IMR-90 (cell line): Measurements from ENCODE around the gene ITGAE. TPM values are rescaled to one million over a fixed set of nuclear protein-coding genes. Genes with fewer than 3 reads are reported as not detected.

ENCODE experiments used
- ATAC-seq: fragments of 200-7000 bp; cut with Tn5 transposase; 2 replicates; pipeline ENCODE4 v1.9.1; 2020; ENCODE audit warnings: low read depth, mild to moderate bottlenecking, moderate library complexity
- BruUV-seq: library from RNA; stranded (reverse); fragments of 400-500 nt; replicated peaks from 2 replicates; lab custom pipeline; 2021; lab: Mats Ljungman, UMichigan
- CTCF ChIA-PET: fragments of 300-600 bp; formaldehyde crosslinking; extraction: SDS; loops from one replicate; lab custom pipeline; 2021; ENCODE audit warnings: antibody characterized with exemption; lab: Yijun Ruan, JAX
- POLR2A ChIA-PET: fragments of 300-600 bp; sonication (Branson Sonifier 250); formaldehyde crosslinking; loops from one replicate; lab custom pipeline; 2022; ENCODE audit warnings: antibody characterized with exemption; ENCODE audit not compliant: unreplicated experiment; lab: Charles Lee
- DNase-seq: peaks from one replicate; pipeline ENCODE4 v3.0.0; 2013
- H2AFZ ChIP-seq: replicated peaks from 2 replicates; pipeline ENCODE3; 2013; ENCODE audit warnings: low read length, mild to moderate bottlenecking; ENCODE audit not compliant: poor library complexity
- H2AK5ac ChIP-seq: 2 replicates; pipeline ENCODE4 v1.6.1; 2013; ENCODE audit warnings: low read depth, low read length, inconsistent platforms
- H2AK9ac ChIP-seq: replicated peaks from 2 replicates; pipeline ENCODE3; 2013; ENCODE audit warnings: mild to moderate bottlenecking, low read depth, low read length, moderate library complexity; ENCODE audit not compliant: poor library complexity
- H2BK120ac ChIP-seq: 2 replicates; pipeline ENCODE4 v1.6.1; 2013; ENCODE audit warnings: low read depth, low read length, inconsistent platforms
- H2BK15ac ChIP-seq: 3 replicates; pipeline ENCODE4 v1.6.1; 2013; ENCODE audit warnings: low read depth, low read length, inconsistent platforms
- H2BK20ac ChIP-seq: 2 replicates; pipeline ENCODE4 v1.6.1; 2013; ENCODE audit warnings: low read depth, mild to moderate bottlenecking, inconsistent platforms, low read length, moderate library complexity
- H2BK5ac ChIP-seq: 2 replicates; pipeline ENCODE4 v1.6.1; 2013; ENCODE audit warnings: mild to moderate bottlenecking, low read depth, low read length, inconsistent platforms; ENCODE audit not compliant: poor library complexity, severe bottlenecking
- H3K14ac ChIP-seq: replicated peaks from 2 replicates; pipeline ENCODE4 v1.6.1; 2013; ENCODE audit warnings: low read depth, low read length, inconsistent platforms
- H3K18ac ChIP-seq: 2 replicates; pipeline ENCODE4 v1.6.1; 2013; ENCODE audit warnings: low read depth, low read length, control low read depth
- H3K23ac ChIP-seq: 2 replicates; pipeline ENCODE4 v1.6.1; 2013; ENCODE audit warnings: low read depth, low read length, inconsistent platforms
- H3K27ac ChIP-seq: 2 replicates; pipeline ENCODE4 v1.5.1; 2013; ENCODE audit warnings: mild to moderate bottlenecking, control low read depth, low read length; ENCODE audit not compliant: insufficient read depth
- H3K27me3 ChIP-seq: 2 replicates; pipeline ENCODE4 v1.6.1; 2013; ENCODE audit warnings: low read length; ENCODE audit not compliant: control insufficient read depth, insufficient read depth
- H3K36me3 ChIP-seq: 2 replicates; pipeline ENCODE4 v1.6.1; 2013; ENCODE audit warnings: low read length, mixed read lengths; ENCODE audit not compliant: control insufficient read depth, insufficient read depth
- H3K4ac ChIP-seq: 2 replicates; pipeline ENCODE4 v1.6.1; 2013; ENCODE audit warnings: low read depth, low read length, inconsistent platforms
- H3K4me1 ChIP-seq: 2 replicates; pipeline ENCODE4 v1.6.1; 2013; ENCODE audit warnings: low read length, mixed read lengths; ENCODE audit not compliant: control insufficient read depth, insufficient read depth
- H3K4me2 ChIP-seq: 2 replicates; pipeline ENCODE4 v1.6.1; 2013; ENCODE audit warnings: low read depth, mild to moderate bottlenecking, control low read depth, low read length, moderate library complexity
- H3K4me3 ChIP-seq: 2 replicates; pipeline ENCODE4 v1.5.1; 2013; ENCODE audit warnings: low read depth, mild to moderate bottlenecking, control low read depth, low read length, moderate library complexity; ENCODE audit not compliant: insufficient read depth
- H3K56ac ChIP-seq: 2 replicates; pipeline ENCODE4 v1.6.1; 2013; ENCODE audit warnings: low read length, inconsistent platforms; ENCODE audit not compliant: insufficient read depth; ENCODE audit errors: extremely low read depth
- H3K79me1 ChIP-seq, 2 experiments: 2 replicates each; pipeline ENCODE4 v1.6.1; 2013; ENCODE audit warnings: low read length in 2 of 2, inconsistent platforms in 1 of 2, low read depth in 1 of 2
- H3K9ac ChIP-seq: 2 replicates; pipeline ENCODE4 v1.6.1; 2013; ENCODE audit warnings: low read depth, low read length, control low read depth
- H3K9me1 ChIP-seq: 2 replicates; pipeline ENCODE4 v1.6.1; 2013; ENCODE audit warnings: low read length, inconsistent platforms; ENCODE audit not compliant: insufficient read depth
- H3K9me3 ChIP-seq: 2 replicates; pipeline ENCODE4 v1.6.1; 2013; ENCODE audit warnings: low read length; ENCODE audit not compliant: control insufficient read depth, insufficient read depth
- H4K20me1 ChIP-seq: 2 replicates; pipeline ENCODE4 v1.6.1; 2013; ENCODE audit warnings: low read length, inconsistent platforms; ENCODE audit not compliant: insufficient read depth
- H4K5ac ChIP-seq: 2 replicates; pipeline ENCODE4 v1.6.1; 2013; ENCODE audit warnings: mild to moderate bottlenecking, low read depth, low read length, control low read depth
- H4K8ac ChIP-seq, 2 experiments: 2 replicates each; pipeline ENCODE4 v1.6.1; 2013; ENCODE audit warnings: low read depth in 2 of 2, low read length in 2 of 2, control low read depth in 1 of 2, inconsistent platforms in 1 of 2
- H4K91ac ChIP-seq: 2 replicates; pipeline ENCODE4 v1.6.1; 2013; ENCODE audit warnings: low read depth, low read length, inconsistent platforms; ENCODE audit not compliant: insufficient read depth
- BHLHE40 ChIP-seq: fragments of 150-350 bp; IDR thresholded peaks from 2 replicates; pipeline ENCODE4 v1.6.1; 2016; ENCODE audit warnings: mild to moderate bottlenecking, low read depth, low read length
- NFE2L2 ChIP-seq: fragments of 150-350 bp; IDR thresholded peaks from 2 replicates; pipeline ENCODE4 v1.6.1; 2016; ENCODE audit warnings: low read depth, mild to moderate bottlenecking, low read length
- POLR2A ChIP-seq: IDR thresholded peaks from 2 replicates; pipeline ENCODE4 v1.6.1; 2012; ENCODE audit warnings: mild to moderate bottlenecking, low read depth, low read length
- RAD21 ChIP-seq: IDR thresholded peaks from 2 replicates; pipeline ENCODE4 v1.6.1; 2012; ENCODE audit warnings: low read length, improper control_type of control experiment
- WGBS, 2 experiments: methylation state at CpG; one replicate each; pipeline versions ENCODE4 v1.1.5 to v1.1.7; 2013; ENCODE audit warnings: missing lambda C conversion rate in 2 of 2; ENCODE audit not compliant: insufficient read length in 1 of 2; ENCODE audit errors: extremely low coverage in 2 of 2; 5-methylcytosine and 5-hydroxymethylcytosine counted together
- dilution Hi-C: fragments of 300-500 bp; cut with HindIII; formaldehyde crosslinking; loops from one replicate; pipeline ENCODE4 v1.14.3; 2018; ENCODE audit warnings: low sequenced_read_pairs; ENCODE audit not compliant: unreplicated experiment
- in situ Hi-C: fragments of 300-500 bp; cut with MboI; formaldehyde crosslinking; loops from 3 replicates; pipeline ENCODE4 v1.14.3; 2019; ENCODE audit warnings: low sequenced_read_pairs, inconsistent platforms, mixed read lengths
- intact Hi-C: fragments of 100-400 bp; cut with micrococcal nuclease; formaldehyde crosslinking; loops from 2 replicates; pipeline ENCODE4 v1.10.0; 2022
- polyA plus RNA-seq, 3 experiments: library from polyadenylated mRNA; depleted of rRNA; stranded (reverse); fragments of >200 nt; gene quantifications; 2 replicates each; pipeline ENCODE4 v1.2.3, GENCODE V29; 2012; ENCODE audit warnings: low replicate concordance in 1 of 3
- total RNA-seq: library from RNA; depleted of rRNA; stranded (reverse); fragments of >200 nt; gene quantifications from 2 replicates; pipeline ENCODE4 v1.2.3, GENCODE V29; 2012
- TF ChIP-seq, protein P1 (sequence below): conservative IDR thresholded peaks from 2 replicates; pipeline ENCODE4 v1.5.1; 2012; ENCODE audit warnings: mild to moderate bottlenecking, low read depth, low read length, improper control_type of control experiment

The ITGAE gene
- total and polyA plus RNA-seq, 2 of the 4 experiments (the other 2 are of a cell fraction) = 54.1 to 60.8 TPM

DNA sequence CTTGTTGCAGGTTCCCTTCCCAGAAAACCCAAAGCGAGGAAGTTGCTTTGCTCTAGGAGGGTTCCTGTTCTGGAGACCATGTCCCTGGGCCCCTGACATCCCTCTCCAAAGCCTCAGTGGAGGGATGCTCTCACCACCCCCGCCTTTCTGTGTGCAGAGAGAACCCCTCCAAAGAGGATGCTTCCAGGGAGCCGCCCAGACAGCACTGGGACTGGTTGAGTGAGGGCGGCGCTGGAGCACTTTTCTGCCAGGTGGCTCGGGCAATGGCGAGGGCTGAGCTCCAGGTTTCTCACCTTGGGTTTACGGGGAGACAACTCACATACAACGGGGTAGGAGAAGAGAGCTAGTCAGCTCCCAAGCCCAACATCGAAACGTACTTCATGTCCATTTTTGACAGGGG lies 125.1 kb downstream of the ITGAE start:
- POLR2A ChIA-PET = no interaction called here
- H2BK120ac ChIP-seq = no peak overlapping the region
- CTCF ChIA-PET = no interaction called here
- in situ Hi-C loops = no loop called here
- no peak overlapping the region for H3K4me2 ChIP-seq
- no peak overlapping the region for H4K91ac ChIP-seq
- no peak overlapping the region for H2BK5ac ChIP-seq
- H4K5ac ChIP-seq = no peak overlapping the region
- DNase-seq = no peak
- H3K4me3 ChIP-seq = no peak overlapping the region
- H2AFZ ChIP-seq = no peak overlapping the region
- WGBS, 2 experiments = 83% methylated on average over 7 of the region's 11 CpGs; no CpG with 5 or more reads in 1 of the 2 experiments
- no peak overlapping the region for H3K23ac ChIP-seq
- no peak overlapping the region for H3K14ac ChIP-seq
- TF ChIP-seq POLR2A (no peak), BHLHE40 (no peak), NFE2L2 (no peak), RAD21 (no peak)
- TF ChIP-seq, protein P1, sequence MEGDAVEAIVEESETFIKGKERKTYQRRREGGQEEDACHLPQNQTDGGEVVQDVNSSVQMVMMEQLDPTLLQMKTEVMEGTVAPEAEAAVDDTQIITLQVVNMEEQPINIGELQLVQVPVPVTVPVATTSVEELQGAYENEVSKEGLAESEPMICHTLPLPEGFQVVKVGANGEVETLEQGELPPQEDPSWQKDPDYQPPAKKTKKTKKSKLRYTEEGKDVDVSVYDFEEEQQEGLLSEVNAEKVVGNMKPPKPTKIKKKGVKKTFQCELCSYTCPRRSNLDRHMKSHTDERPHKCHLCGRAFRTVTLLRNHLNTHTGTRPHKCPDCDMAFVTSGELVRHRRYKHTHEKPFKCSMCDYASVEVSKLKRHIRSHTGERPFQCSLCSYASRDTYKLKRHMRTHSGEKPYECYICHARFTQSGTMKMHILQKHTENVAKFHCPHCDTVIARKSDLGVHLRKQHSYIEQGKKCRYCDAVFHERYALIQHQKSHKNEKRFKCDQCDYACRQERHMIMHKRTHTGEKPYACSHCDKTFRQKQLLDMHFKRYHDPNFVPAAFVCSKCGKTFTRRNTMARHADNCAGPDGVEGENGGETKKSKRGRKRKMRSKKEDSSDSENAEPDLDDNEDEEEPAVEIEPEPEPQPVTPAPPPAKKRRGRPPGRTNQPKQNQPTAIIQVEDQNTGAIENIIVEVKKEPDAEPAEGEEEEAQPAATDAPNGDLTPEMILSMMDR = no peak
- no peak overlapping the region for H4K8ac ChIP-seq
- no peak for ATAC-seq
- no peak overlapping the region for H2BK15ac ChIP-seq
- H2AK9ac ChIP-seq = no peak overlapping the region
- no TSS peak for BruUV-seq
- H4K20me1 ChIP-seq = peaks cover 3% of the 10 kb centered on the region; the same call in 1 of the 2 replicates
- no peak overlapping the region for H2AK5ac ChIP-seq
- no peaks in the 10 kb centered on the region for H3K36me3 ChIP-seq
- no peak overlapping the region for H3K18ac ChIP-seq
- H3K4me1 ChIP-seq = no peaks in the 10 kb centered on the region
- no peak overlapping the region for H3K56ac ChIP-seq
- no peak overlapping the region for H3K27ac ChIP-seq
- no peak overlapping the region for H3K9ac ChIP-seq
- H3K27me3 ChIP-seq = no peaks in the 10 kb centered on the region; the same call in 1 of the 2 replicates
- intact Hi-C loops = no loop called here
- H3K4ac ChIP-seq = no peak overlapping the region
- dilution Hi-C loops = no loop called here
- H3K9me1 ChIP-seq = peaks cover 12% of the 10 kb centered on the region
- no peak overlapping the region for H2BK20ac ChIP-seq
- H3K9me3 ChIP-seq = no peaks in the 10 kb centered on the region
- peaks cover 0 to 13% of the 10 kb centered on the region in 2 experiments; a peak in 2 of 4 replicates for H3K79me1 ChIP-seq
